Measurements from ENCODE around the gene MICALL2.

The MICALL2 gene

DNA sequence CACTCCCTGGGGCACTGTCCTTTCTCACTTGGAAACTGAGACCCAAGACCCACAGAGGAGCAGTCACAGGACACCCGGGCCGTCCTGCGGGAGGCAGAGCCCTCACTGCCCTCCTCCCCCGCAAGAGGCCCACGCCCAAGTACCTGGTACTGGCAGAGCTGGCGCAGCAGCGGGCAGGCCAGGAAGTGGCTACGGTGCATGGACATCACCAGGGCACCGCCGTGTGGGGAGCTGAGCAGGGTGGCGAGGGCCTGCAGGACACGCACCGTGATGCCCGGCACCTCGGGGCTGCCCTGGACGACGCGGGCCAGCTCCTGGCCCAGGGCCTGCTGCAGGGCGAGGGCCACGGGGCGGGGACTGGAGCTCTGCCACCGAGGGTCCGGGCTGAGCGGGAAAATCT, 20.0 kb upstream of the MICALL2 start:
- 94% methylated on average over 24 of the region's 24 CpGs for WGBS
- no peak overlapping the region for H3K4me3 ChIP-seq (ENCODE audit: low read length)
- peaks cover 68% of the 10 kb centered on the region for H3K36me3 ChIP-seq (ENCODE audit: insufficient read depth, low read length)
- no peaks in the 10 kb centered on the region for H3K27me3 ChIP-seq (ENCODE audit: insufficient read depth, low read length)
- H3K9me3 ChIP-seq (ENCODE audit: insufficient read depth, low read depth, low read length) = no peaks in the 10 kb centered on the region
- H3K9ac ChIP-seq (ENCODE audit: low read depth, low read length) = no peak overlapping the region
- H3K27ac ChIP-seq (ENCODE audit: low read depth, low read length) = no peak overlapping the region
- no peaks in the 10 kb centered on the region for H3K4me1 ChIP-seq (ENCODE audit: insufficient read depth, low read length)

DNA sequence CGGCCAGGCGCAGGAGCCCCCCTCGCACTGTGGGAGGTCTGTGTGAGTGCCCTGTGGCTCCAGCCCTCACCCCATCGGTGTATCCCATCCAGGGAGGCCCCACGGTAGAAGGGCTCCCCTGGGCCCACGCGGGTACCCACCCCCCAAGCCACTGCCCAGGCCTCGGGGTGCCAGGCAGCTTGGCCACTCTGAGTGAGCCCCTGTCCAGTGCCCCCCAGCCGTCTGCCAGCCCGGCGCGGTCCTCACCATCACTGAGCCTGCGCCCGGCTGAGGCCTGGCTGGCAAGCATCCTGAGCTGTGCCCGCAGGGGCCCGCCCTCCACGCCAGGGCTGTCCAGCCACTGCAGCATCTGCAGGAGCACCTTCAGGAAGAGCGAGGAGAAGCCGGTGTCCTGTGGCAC, 19.2 kb upstream of the MICALL2 start:
- Histone ChIP-seq H3K9ac (ENCODE audit: low read depth, low read length) (no peak overlapping the region), H3K4me3 (ENCODE audit: low read length) (no peak overlapping the region), H3K36me3 (ENCODE audit: insufficient read depth, low read length) (peaks cover 64% of the 10 kb centered on the region), H3K27me3 (ENCODE audit: insufficient read depth, low read length) (no peaks in the 10 kb centered on the region), H3K4me1 (ENCODE audit: insufficient read depth, low read length) (no peaks in the 10 kb centered on the region), H3K9me3 (ENCODE audit: insufficient read depth, low read depth, low read length) (no peaks in the 10 kb centered on the region), H3K27ac (ENCODE audit: low read depth, low read length) (no peak overlapping the region)
- WGBS = 93% methylated on average over 19 of the region's 19 CpGs

DNA sequence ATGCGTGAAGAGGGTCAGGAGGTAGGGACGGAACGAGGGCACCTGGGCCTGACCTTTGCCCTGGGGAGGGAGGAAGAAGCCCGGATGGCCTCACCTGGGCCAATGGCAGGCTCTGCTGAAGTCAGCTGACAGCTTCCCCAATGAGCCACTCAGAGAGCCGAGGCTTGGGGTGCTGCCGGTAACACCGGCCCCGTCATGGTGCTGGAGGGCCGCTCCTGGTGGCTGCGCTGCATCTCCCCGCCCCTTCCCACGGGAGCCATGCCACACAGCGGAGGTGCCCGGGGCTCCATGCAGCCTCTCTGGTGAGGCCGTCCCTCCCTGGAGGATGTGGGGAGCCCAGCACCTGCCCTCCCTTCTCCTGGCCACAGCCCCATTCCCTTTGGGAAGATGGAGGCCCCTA, 17.6 kb upstream of the MICALL2 start:
- H3K36me3 ChIP-seq (ENCODE audit: insufficient read depth, low read length) = peaks cover 64% of the 10 kb centered on the region
- no peaks in the 10 kb centered on the region for H3K9me3 ChIP-seq (ENCODE audit: insufficient read depth, low read depth, low read length)
- H3K4me1 ChIP-seq (ENCODE audit: insufficient read depth, low read length) = no peaks in the 10 kb centered on the region
- no peaks in the 10 kb centered on the region for H3K27me3 ChIP-seq (ENCODE audit: insufficient read depth, low read length)
- no peak overlapping the region for H3K27ac ChIP-seq (ENCODE audit: low read depth, low read length)
- H3K9ac ChIP-seq (ENCODE audit: low read depth, low read length) = no peak overlapping the region
- H3K4me3 ChIP-seq (ENCODE audit: low read length) = no peak overlapping the region
- 96% methylated on average over 15 of the region's 15 CpGs for WGBS

DNA sequence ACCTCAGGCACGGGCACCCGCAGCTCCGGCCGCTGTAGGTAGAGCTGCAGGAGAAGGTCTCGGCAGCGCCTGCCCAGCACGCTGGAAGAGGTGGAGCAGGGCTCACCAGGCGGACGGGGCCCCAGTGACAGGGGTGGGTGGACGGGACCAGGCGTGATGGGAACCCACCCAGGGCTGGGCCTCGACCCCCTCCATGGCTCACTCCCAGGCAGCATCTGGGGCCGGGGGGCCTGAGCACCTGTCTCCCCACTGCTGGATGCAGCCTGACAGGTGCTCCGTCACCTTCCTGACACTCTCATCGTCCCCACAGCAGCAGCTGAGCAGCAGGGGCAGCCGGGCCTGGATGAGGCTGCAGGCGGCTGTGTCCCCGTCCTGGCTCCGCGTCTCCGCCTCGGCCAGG, 16.7 kb upstream of the MICALL2 start:
- Histone ChIP-seq H3K4me3 (ENCODE audit: low read length) (no peak overlapping the region), H3K9ac (ENCODE audit: low read depth, low read length) (no peak overlapping the region), H3K27ac (ENCODE audit: low read depth, low read length) (no peak overlapping the region), H3K27me3 (ENCODE audit: insufficient read depth, low read length) (no peaks in the 10 kb centered on the region), H3K36me3 (ENCODE audit: insufficient read depth, low read length) (peaks cover 66% of the 10 kb centered on the region), H3K9me3 (ENCODE audit: insufficient read depth, low read depth, low read length) (no peaks in the 10 kb centered on the region), H3K4me1 (ENCODE audit: insufficient read depth, low read length) (no peaks in the 10 kb centered on the region)
- WGBS = 96% methylated on average over 22 of the region's 22 CpGs

DNA sequence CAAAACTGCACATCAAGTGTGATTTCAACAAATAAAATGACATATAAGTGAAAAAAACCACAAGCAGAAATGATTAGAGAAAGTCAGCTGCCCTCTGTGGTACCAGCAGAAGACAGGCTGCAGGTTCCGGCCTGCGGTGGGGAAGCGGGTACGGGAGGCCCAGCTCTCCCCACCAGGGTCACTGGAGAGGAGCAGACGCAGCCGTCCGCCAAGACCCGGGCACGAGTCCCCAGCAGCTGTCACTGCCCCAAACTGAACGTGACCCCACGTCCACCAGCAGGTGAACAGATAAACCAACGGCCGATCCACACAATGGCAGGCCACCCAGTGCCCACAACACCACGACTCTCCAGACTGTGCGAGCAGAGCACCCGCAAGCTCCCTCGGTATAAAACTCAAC, 16.1 kb upstream of the MICALL2 start:
- H3K9me3 ChIP-seq (ENCODE audit: insufficient read depth, low read depth, low read length) = no peaks in the 10 kb centered on the region
- H3K27me3 ChIP-seq (ENCODE audit: insufficient read depth, low read length) = no peaks in the 10 kb centered on the region
- H3K4me1 ChIP-seq (ENCODE audit: insufficient read depth, low read length) = no peaks in the 10 kb centered on the region
- H3K27ac ChIP-seq (ENCODE audit: low read depth, low read length) = no peak overlapping the region
- WGBS = 96% methylated on average over 17 of the region's 17 CpGs
- no peak overlapping the region for H3K9ac ChIP-seq (ENCODE audit: low read depth, low read length)
- peaks cover 67% of the 10 kb centered on the region for H3K36me3 ChIP-seq (ENCODE audit: insufficient read depth, low read length)
- no peak overlapping the region for H3K4me3 ChIP-seq (ENCODE audit: low read length)

DNA sequence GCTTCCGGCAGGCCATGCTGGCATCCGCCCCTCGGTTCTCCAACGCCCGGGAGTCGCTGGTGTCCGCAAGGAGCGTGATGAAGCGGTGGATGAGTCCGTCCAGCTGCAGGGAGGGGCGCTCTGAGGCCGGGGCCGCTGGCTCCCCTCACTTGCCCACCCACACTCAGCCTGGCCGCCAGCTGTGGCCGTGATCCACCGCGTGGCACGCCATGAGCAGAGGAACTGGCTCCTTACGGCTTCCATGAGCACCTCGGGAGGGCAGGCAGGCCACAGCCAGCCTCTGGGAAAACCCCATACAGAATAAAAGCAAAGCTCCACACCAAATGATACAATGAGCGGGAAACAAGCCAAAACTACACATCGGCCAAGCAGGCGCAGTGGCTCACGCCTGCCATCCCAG, 15.5 kb upstream of the MICALL2 start:
- no peaks in the 10 kb centered on the region for H3K9me3 ChIP-seq (ENCODE audit: insufficient read depth, low read depth, low read length)
- WGBS = 95% methylated on average over 24 of the region's 24 CpGs
- H3K4me3 ChIP-seq (ENCODE audit: low read length) = no peak overlapping the region
- H3K27ac ChIP-seq (ENCODE audit: low read depth, low read length) = no peak overlapping the region
- no peaks in the 10 kb centered on the region for H3K4me1 ChIP-seq (ENCODE audit: insufficient read depth, low read length)
- no peak overlapping the region for H3K9ac ChIP-seq (ENCODE audit: low read depth, low read length)
- H3K36me3 ChIP-seq (ENCODE audit: insufficient read depth, low read length) = peaks cover 67% of the 10 kb centered on the region
- H3K27me3 ChIP-seq (ENCODE audit: insufficient read depth, low read length) = no peaks in the 10 kb centered on the region

DNA sequence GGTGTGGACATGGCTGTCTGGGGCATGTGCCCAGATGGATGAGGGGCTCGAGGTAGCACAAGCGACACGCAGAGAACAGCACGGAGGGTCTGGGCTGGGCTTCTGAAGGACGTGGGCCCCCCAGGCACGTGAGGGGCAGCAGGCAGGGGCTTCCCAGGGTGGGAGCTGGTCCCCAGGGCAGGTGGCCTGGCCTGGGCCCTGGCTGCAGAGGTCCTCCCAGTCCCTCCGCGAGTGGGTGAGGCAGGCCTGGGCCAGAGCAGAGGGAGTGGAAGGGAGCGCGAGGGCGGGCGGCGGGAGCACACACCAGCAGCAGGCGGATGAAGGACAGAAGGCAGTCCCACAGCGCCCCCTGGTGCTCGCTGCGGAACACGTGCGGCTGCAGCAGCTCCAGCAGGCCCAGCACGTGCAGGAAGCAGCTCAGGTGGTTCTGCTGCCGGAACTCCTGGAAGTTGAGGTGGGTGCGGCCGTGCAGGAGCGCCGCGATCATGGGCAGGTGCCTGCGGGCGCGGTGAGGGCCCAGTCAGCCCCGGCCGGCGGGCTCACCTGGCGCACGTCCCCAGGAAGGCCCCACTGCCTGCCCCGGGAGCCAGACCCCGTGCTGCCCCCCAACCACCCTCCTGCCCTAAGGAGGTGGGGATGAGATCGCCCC, 14.7 kb upstream of the MICALL2 start:
- H3K36me3 ChIP-seq (ENCODE audit: insufficient read depth, low read length) = peaks cover 66% of the 10 kb centered on the region
- no peak overlapping the region for H3K9ac ChIP-seq (ENCODE audit: low read depth, low read length)
- no peaks in the 10 kb centered on the region for H3K9me3 ChIP-seq (ENCODE audit: insufficient read depth, low read depth, low read length)
- no peak overlapping the region for H3K4me3 ChIP-seq (ENCODE audit: low read length)
- no peaks in the 10 kb centered on the region for H3K4me1 ChIP-seq (ENCODE audit: insufficient read depth, low read length)
- WGBS = 48% methylated on average over 37 of the region's 37 CpGs
- H3K27me3 ChIP-seq (ENCODE audit: insufficient read depth, low read length) = no peaks in the 10 kb centered on the region
- no peak overlapping the region for H3K27ac ChIP-seq (ENCODE audit: low read depth, low read length)

DNA sequence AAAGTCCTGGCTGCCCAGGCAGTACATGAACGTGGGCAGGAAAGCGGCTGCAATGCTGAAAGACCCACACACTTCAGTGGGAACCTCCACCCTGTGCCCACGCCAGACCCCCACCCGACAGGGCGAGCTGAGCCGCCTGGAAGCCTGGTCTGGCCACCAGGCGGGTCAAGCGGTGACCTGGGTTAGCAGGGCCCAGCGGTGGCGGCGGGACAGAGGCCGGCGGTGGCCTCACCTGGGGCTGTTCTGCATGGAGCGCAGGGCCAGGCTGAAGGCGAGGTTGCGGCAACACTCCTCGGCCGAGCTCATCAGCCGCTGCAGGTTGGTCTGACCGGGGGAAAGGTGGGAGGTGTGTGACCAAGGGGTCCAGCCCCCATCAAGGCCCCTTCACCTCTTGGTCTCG, 11.6 kb upstream of the MICALL2 start:
- H3K4me1 ChIP-seq (ENCODE audit: insufficient read depth, low read length) = no peaks in the 10 kb centered on the region; the same call in 1 of the 2 replicates
- WGBS = 95% methylated on average over 21 of the region's 21 CpGs
- no peak overlapping the region for H3K9ac ChIP-seq (ENCODE audit: low read depth, low read length)
- H3K36me3 ChIP-seq (ENCODE audit: insufficient read depth, low read length) = peaks cover 38% of the 10 kb centered on the region
- no peak overlapping the region for H3K4me3 ChIP-seq (ENCODE audit: low read length)
- H3K9me3 ChIP-seq (ENCODE audit: insufficient read depth, low read depth, low read length) = no peaks in the 10 kb centered on the region
- H3K27me3 ChIP-seq (ENCODE audit: insufficient read depth, low read length) = no peaks in the 10 kb centered on the region
- H3K27ac ChIP-seq (ENCODE audit: low read depth, low read length) = no peak overlapping the region

DNA sequence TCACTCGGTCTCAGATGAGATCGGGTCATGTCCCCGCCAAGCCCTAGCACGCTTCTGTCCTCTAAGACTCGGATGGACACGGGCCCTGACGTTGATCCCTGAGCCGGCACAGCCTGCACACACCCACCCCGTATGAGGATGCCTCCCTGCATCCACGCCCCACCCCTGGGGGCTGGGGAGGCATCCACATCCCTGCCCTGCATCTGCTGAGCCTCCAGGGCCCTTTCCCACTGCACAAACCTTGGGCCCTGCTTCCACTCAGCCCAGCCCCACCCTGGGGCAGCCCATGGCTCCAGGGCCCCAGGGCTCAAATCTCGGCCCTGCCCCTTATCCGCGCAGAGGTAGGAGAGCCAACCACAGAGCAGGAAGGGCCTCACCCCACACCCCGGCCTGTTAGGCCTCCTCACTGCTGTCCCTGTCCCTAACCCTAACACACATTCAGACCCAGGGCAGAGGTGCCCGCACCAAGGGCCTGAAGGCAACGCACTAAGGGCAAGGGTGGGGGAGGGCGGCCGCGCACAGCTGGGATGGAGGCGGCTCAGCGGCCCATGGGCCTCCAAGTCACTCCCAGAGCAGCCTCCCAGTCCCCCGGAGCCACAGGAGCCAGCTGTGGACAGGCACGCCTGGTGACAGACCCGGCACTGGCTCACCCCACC, 9.5 kb upstream of the MICALL2 start:
- no peaks in the 10 kb centered on the region for H3K27me3 ChIP-seq (ENCODE audit: insufficient read depth, low read length)
- H3K36me3 ChIP-seq (ENCODE audit: insufficient read depth, low read length) = peaks cover 36% of the 10 kb centered on the region
- H3K4me1 ChIP-seq (ENCODE audit: insufficient read depth, low read length) = no peaks in the 10 kb centered on the region; the same call in 1 of the 2 replicates
- H3K4me3 ChIP-seq (ENCODE audit: low read length) = no peak overlapping the region
- H3K9ac ChIP-seq (ENCODE audit: low read depth, low read length) = no peak overlapping the region
- H3K9me3 ChIP-seq (ENCODE audit: insufficient read depth, low read depth, low read length) = no peaks in the 10 kb centered on the region
- no peak overlapping the region for H3K27ac ChIP-seq (ENCODE audit: low read depth, low read length)
- WGBS = 93% methylated on average over 24 of the region's 24 CpGs

DNA sequence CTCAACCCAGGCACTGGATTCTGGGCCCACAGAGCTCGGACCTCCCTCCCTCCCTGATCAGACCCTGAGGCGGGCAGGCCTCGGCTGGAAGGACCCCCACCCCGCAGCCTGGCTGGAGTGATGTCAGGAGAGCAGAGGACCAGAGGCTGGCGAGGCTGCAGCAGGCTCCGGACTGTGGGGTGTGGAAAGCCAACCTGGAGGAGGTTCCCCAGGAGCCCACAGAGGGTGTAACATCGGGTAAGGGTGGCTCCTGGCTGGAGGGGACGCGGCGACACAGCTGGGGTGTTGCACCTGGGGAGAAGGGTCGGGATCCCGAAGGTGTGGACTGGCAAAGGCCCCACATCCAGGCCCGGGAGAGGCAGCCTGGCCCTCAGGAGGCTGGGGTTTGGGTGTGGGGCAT, 8.9 kb upstream of the MICALL2 start:
- H3K27ac ChIP-seq (ENCODE audit: low read depth, low read length) = no peak overlapping the region
- H3K4me3 ChIP-seq (ENCODE audit: low read length) = no peak overlapping the region
- no peak overlapping the region for H3K9ac ChIP-seq (ENCODE audit: low read depth, low read length)
- H3K4me1 ChIP-seq (ENCODE audit: insufficient read depth, low read length) = no peaks in the 10 kb centered on the region; the same call in 1 of the 2 replicates
- no peaks in the 10 kb centered on the region for H3K9me3 ChIP-seq (ENCODE audit: insufficient read depth, low read depth, low read length)
- 91% methylated on average over 13 of the region's 13 CpGs for WGBS
- peaks cover 31% of the 10 kb centered on the region for H3K36me3 ChIP-seq (ENCODE audit: insufficient read depth, low read length)
- H3K27me3 ChIP-seq (ENCODE audit: insufficient read depth, low read length) = no peaks in the 10 kb centered on the region

DNA sequence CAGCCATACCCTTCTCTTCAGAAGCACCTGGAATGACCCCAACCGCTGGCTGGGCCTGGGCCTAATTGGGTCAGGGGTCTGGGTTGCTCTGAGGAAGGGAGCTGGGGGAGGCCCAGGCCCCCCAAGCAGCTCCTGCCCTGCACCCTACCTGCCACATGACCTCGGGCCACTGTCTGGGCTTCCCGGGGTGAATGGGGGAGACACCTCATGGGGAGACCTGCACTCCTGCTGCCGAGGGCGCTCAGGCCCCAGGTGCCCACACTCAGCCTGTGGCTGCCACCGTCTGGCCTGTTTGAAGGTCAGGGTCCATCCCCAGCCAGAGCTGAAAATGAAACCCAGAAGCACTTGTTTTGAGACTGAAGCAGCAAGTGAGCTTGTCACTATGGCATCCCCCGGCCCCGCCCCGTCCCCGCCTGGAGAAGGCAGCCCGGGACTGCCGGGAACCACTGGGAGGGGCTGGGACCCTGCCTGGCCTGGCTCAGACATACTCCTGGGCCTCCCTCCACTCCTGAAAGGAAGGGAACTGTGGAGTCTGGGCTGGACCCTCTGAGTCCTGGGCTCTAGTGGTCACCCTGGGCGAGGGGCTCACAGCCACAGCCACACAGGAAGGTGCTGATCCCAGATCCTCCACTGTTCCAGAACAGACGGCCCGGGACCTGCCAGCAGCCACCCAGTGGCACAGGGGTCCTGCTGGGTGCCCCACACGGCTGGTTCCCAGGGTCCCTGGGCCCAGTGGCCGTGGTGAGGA, 7.4 kb upstream of the MICALL2 start:
- Histone ChIP-seq H3K27me3 (ENCODE audit: insufficient read depth, low read length) (no peaks in the 10 kb centered on the region), H3K9ac (ENCODE audit: low read depth, low read length) (no peak overlapping the region), H3K4me1 (ENCODE audit: insufficient read depth, low read length) (no peaks in the 10 kb centered on the region; the same call in 1 of the 2 replicates), H3K36me3 (ENCODE audit: insufficient read depth, low read length) (peaks cover 19% of the 10 kb centered on the region), H3K27ac (ENCODE audit: low read depth, low read length) (peak overlapping the region; percentile 25), H3K9me3 (ENCODE audit: insufficient read depth, low read depth, low read length) (no peaks in the 10 kb centered on the region), H3K4me3 (ENCODE audit: low read length) (no peak overlapping the region)
- 59% methylated on average over 17 of the region's 17 CpGs for WGBS

Measured in HUES64 (cell line).